HepG2 (cell line): ENCODE measurements around the gene FAM20C. TPM values are rescaled to one million over a fixed set of nuclear protein-coding genes. Genes with fewer than 3 reads are reported as not detected.

Experiments
- AKAP8 ChIP-seq: sonication (generic); formaldehyde crosslinking; IDR thresholded peaks from 2 replicates; pipeline ENCODE4 v1.5.1; 2020; ENCODE audit warnings: mild to moderate bottlenecking, missing genetic modification reagents
- CBFB ChIP-seq: sonication (generic); formaldehyde crosslinking; IDR thresholded peaks from 2 replicates; pipeline ENCODE4 v1.4.0; 2020; ENCODE audit warnings: missing genetic modification reagents
- FLYWCH1 ChIP-seq: sonication (generic); formaldehyde crosslinking; IDR thresholded peaks from 2 replicates; pipeline ENCODE4 v1.8.1; 2023; ENCODE audit warnings: mild to moderate bottlenecking, missing genetic modification reagents
- KAT8 ChIP-seq: IDR thresholded peaks from 2 replicates; pipeline ENCODE4 v1.6.1; 2016; ENCODE audit warnings: missing genetic modification reagents, missing compliant biosample characterization
- KLF6 ChIP-seq: IDR thresholded peaks from 2 replicates; pipeline ENCODE4 v1.8.0; 2016; ENCODE audit warnings: missing biosample characterization, missing genetic modification reagents
- MYC ChIP-seq: sonication (generic); formaldehyde crosslinking; IDR thresholded peaks from 2 replicates; pipeline ENCODE4 v1.9.0; 2021; ENCODE audit warnings: missing genetic modification reagents, borderline replicate concordance
- NAIF1 ChIP-seq: sonication (generic); formaldehyde crosslinking; IDR thresholded peaks from 2 replicates; pipeline ENCODE4 v1.5.0; 2020; ENCODE audit warnings: mild to moderate bottlenecking, missing genetic modification reagents, borderline replicate concordance
- NCOA2 ChIP-seq: sonication (generic); formaldehyde crosslinking; IDR thresholded peaks from 2 replicates; pipeline ENCODE4 v1.8.0; 2022; ENCODE audit warnings: inconsistent platforms
- SIX1 ChIP-seq: sonication (generic); formaldehyde crosslinking; IDR thresholded peaks from 2 replicates; pipeline ENCODE4 v1.4.0; 2020; ENCODE audit warnings: missing genetic modification reagents, borderline replicate concordance
- SOX13 ChIP-seq, 3 experiments: fragments of 450-650 bp in 1 of 3; sonication (generic) in 1 of 3; formaldehyde crosslinking in 1 of 3; IDR thresholded peaks in 2 of 3; conservative IDR thresholded peaks in 1 of 3; 2 replicates each; pipeline versions ENCODE4 v1.5.0 to v1.6.1; 2016 to 2020; ENCODE audit warnings: antibody characterized with exemption in 1 of 3, mild to moderate bottlenecking in 1 of 3, missing compliant biosample characterization in 1 of 3, missing genetic modification reagents in 1 of 3, moderate library complexity in 1 of 3
- ZBTB42 ChIP-seq: sonication (generic); formaldehyde crosslinking; IDR thresholded peaks from 2 replicates; pipeline ENCODE4 v1.5.0; 2020; ENCODE audit warnings: mild to moderate bottlenecking, missing genetic modification reagents
- ZBTB8A ChIP-seq: sonication (generic); formaldehyde crosslinking; IDR thresholded peaks from 2 replicates; pipeline ENCODE4 v1.4.0; 2020; ENCODE audit warnings: mild to moderate bottlenecking, low read depth, missing genetic modification reagents, borderline replicate concordance
- ZC3H13 ChIP-seq: sonication (generic); formaldehyde crosslinking; IDR thresholded peaks from 2 replicates; pipeline ENCODE4 v1.8.1; 2023; ENCODE audit warnings: mild to moderate bottlenecking, missing genetic modification reagents, moderate library complexity
- ZNF549 ChIP-seq: sonication (generic); formaldehyde crosslinking; IDR thresholded peaks from 2 replicates; pipeline ENCODE4 v1.5.0; 2020; ENCODE audit warnings: missing genetic modification reagents
- ZNF556 ChIP-seq: sonication (generic); formaldehyde crosslinking; IDR thresholded peaks from 2 replicates; pipeline ENCODE4 v1.4.0; 2020; ENCODE audit warnings: mild to moderate bottlenecking, missing genetic modification reagents, borderline replicate concordance
- ZNF607 ChIP-seq: sonication (generic); formaldehyde crosslinking; IDR thresholded peaks from 2 replicates; pipeline ENCODE4 v1.5.1; 2020; ENCODE audit warnings: missing genetic modification reagents, mild to moderate bottlenecking, borderline replicate concordance
- polyA plus RNA-seq, 8 experiments: library from polyadenylated mRNA; depleted of rRNA in 3 of 8; stranded (reverse) in 7 of 8; unstranded in 1 of 8; fragments of >200 nt; fragmentation: Illumina TruSeq in 4 of 8; extraction: Trizol in 4 of 8; gene quantifications; 2 replicates each; pipeline versions ENCODE4 v1.2.1 to v1.2.3, GENCODE V29; 2011 to 2016; ENCODE audit warnings: low read depth in 4 of 8, missing spikeins in 1 of 8, mixed read lengths in 1 of 8; ENCODE audit not compliant: insufficient read depth in 1 of 8
- total RNA-seq, 5 experiments: library from RNA; depleted of rRNA; stranded (reverse); fragments of >200 nt; fragmentation: Illumina TruSeq; extraction: Trizol; gene quantifications; 2 replicates each; pipeline ENCODE4 v1.2.3, GENCODE V29; 2016; ENCODE audit warnings: low read depth in 1 of 5
- TF ChIP-seq, protein P1 (sequence below): sonication (generic); formaldehyde crosslinking; IDR thresholded peaks from 2 replicates; pipeline ENCODE4 v1.4.0; 2020; ENCODE audit warnings: missing genetic modification reagents
- TF ChIP-seq, protein P2 (sequence below): IDR thresholded peaks from 2 replicates; pipeline ENCODE4 v1.6.1; 2016; ENCODE audit warnings: mild to moderate bottlenecking, missing biosample characterization, missing genetic modification reagents

FAM20C gene
- total and polyA plus RNA-seq, 2 of the 13 experiments (the other 11 are each of a cell fraction or from before 2014, with no cell fraction given) = 11.9 to 19.9 TPM

DNA sequence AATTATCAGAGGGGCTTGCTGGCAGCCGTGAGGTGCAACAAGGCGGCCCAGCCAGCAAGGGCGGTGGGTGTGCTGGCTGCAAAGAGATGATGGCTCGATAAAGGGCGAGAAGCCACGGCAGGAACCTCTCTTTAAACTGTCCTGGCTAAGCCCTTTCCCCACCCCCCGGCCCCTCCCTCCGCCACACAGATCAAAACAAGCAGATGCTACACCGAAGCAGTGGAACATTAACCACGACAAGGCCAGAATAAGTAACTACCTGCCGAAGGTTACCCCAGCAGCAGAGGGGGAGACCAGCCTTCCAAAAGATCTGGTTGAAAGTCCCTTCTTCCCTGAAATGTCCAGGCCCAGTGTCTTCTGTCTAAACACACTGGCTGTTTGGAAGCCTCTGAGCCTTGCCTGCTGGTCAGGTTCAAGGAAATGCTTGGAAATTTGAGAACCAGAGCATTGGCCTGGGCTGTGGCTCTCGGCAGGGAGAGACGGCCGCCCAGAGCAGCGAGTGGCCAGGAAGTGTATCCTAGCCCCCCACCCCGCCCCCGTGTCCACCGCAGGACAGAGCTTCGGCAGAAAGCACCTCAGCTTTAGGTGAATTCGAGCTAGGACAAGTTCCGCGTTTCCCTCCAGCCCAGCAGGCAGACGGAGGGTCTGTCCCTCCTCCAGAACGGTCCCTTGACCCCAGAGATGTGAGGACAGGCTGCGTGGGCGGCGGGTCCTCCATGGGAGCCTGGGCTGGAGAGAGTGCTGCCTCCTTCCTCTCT, 2.1 kb downstream of the FAM20C start (continued):
- TF ChIP-seq ZNF607 (CRISPR knock-in tag) (0 out of 2 replicates have a peak, but pooled peaks have one; percentile 20), ZNF556 (peak; percentile 66; the same call in 1 of the 2 replicates), NCOA2 (CRISPR knock-in tag) (peak; percentile 16), SOX13 (IDR thresholded peaks at IDR 0.05) (no peak), SOX13 (CRISPR knock-in tag; conservative IDR thresholded peaks at IDR 0.05 in 1 of 2, IDR thresholded peaks at IDR 0.05 in 1 of 2) (peak in 1 of 2 experiments; percentile 30; a peak in 1 of 4 replicates), FLYWCH1 (CRISPR knock-in tag) (0 out of 2 replicates have a peak, but pooled peaks have one; percentile 52), CBFB (0 out of 2 replicates have a peak, but pooled peaks have one; percentile 6), NAIF1 (peak; percentile 77; the same call in 1 of the 2 replicates), SIX1 (CRISPR knock-in tag) (peak; percentile 59; the same call in 1 of the 2 replicates), ZC3H13 (CRISPR knock-in tag) (peak; percentile 21), KAT8 (CRISPR knock-in tag) (peak; percentile 41; the same call in 1 of the 2 replicates), KLF6 (CRISPR knock-in tag) (0 out of 2 replicates have a peak, but pooled peaks have one; percentile 23), ZBTB42 (0 out of 2 replicates have a peak, but pooled peaks have one; percentile 19), MYC (CRISPR knock-in tag) (peak; percentile 10; the same call in 1 of the 2 replicates), ZBTB8A (CRISPR knock-in tag) (no peak), ZNF549 (CRISPR knock-in tag) (no peak), AKAP8 (CRISPR knock-in tag) (peak; percentile 75; the same call in 1 of the 2 replicates)
- TF ChIP-seq, protein P1, sequence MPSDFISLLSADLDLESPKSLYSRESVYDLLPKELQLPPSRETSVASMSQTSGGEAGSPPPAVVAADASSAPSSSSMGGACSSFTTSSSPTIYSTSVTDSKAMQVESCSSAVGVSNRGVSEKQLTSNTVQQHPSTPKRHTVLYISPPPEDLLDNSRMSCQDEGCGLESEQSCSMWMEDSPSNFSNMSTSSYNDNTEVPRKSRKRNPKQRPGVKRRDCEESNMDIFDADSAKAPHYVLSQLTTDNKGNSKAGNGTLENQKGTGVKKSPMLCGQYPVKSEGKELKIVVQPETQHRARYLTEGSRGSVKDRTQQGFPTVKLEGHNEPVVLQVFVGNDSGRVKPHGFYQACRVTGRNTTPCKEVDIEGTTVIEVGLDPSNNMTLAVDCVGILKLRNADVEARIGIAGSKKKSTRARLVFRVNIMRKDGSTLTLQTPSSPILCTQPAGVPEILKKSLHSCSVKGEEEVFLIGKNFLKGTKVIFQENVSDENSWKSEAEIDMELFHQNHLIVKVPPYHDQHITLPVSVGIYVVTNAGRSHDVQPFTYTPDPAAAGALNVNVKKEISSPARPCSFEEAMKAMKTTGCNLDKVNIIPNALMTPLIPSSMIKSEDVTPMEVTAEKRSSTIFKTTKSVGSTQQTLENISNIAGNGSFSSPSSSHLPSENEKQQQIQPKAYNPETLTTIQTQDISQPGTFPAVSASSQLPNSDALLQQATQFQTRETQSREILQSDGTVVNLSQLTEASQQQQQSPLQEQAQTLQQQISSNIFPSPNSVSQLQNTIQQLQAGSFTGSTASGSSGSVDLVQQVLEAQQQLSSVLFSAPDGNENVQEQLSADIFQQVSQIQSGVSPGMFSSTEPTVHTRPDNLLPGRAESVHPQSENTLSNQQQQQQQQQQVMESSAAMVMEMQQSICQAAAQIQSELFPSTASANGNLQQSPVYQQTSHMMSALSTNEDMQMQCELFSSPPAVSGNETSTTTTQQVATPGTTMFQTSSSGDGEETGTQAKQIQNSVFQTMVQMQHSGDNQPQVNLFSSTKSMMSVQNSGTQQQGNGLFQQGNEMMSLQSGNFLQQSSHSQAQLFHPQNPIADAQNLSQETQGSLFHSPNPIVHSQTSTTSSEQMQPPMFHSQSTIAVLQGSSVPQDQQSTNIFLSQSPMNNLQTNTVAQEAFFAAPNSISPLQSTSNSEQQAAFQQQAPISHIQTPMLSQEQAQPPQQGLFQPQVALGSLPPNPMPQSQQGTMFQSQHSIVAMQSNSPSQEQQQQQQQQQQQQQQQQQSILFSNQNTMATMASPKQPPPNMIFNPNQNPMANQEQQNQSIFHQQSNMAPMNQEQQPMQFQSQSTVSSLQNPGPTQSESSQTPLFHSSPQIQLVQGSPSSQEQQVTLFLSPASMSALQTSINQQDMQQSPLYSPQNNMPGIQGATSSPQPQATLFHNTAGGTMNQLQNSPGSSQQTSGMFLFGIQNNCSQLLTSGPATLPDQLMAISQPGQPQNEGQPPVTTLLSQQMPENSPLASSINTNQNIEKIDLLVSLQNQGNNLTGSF (CRISPR knock-in tag) = no peak
- TF ChIP-seq, protein P2, sequence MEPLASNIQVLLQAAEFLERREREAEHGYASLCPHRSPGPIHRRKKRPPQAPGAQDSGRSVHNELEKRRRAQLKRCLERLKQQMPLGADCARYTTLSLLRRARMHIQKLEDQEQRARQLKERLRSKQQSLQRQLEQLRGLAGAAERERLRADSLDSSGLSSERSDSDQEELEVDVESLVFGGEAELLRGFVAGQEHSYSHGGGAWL = peak; percentile 58; the same call in 1 of the 2 replicates
